ENCODE measurements around the gene MBNL3.

The MBNL3 gene

DNA sequence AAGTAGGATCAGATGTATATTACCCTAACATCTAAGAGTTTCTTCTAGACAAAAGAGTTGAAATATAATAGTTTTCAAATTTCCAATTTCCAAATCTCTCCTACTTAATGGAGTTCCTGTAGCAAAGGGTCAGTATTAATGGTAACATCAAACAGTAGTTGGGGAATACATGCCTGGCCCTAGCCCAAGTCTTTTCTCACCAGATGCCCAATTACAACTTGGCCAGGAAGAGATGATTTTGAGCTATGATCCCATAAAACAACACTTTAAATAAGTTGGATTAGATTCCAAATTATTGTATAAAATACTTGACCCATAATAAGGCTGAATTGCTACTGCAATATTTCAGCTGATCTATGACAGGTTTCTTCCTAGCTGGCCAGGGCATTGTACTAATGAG, 59.9 kb downstream of the MBNL3 start:
- H3K27ac ChIP-seq (ENCODE audit: low read depth, low read length): no peak overlapping the region
- no peaks in the 10 kb centered on the region for H3K27me3 ChIP-seq (ENCODE audit: low read length)
- H4K20me1 ChIP-seq (ENCODE audit: low read depth, low read length): no peaks in the 10 kb centered on the region
- no peaks in the 10 kb centered on the region for H3K79me2 ChIP-seq (ENCODE audit: insufficient read depth, low read length)
- no peak overlapping the region for H3K4me2 ChIP-seq (ENCODE audit: low read depth, low read length, poor library complexity, severe bottlenecking)
- no peak overlapping the region for H3K4me3 ChIP-seq (ENCODE audit: insufficient read depth, low read length, poor library complexity, severe bottlenecking)
- no peak overlapping the region for H2AFZ ChIP-seq (ENCODE audit: low read depth, low read length, severe bottlenecking)
- TF ChIP-seq EZH2phosphoT487 (conservative IDR thresholded peaks at IDR 0.05; ENCODE audit: low read length): no peak
- no peaks in the 10 kb centered on the region for H3K9me3 ChIP-seq (ENCODE audit: insufficient read depth, low read length)
- no peaks in the 10 kb centered on the region for H3K36me3 ChIP-seq (ENCODE audit: low read length)
- no peaks in the 10 kb centered on the region for H3F3A ChIP-seq (ENCODE audit: insufficient read depth)
- no peak overlapping the region for H3K9ac ChIP-seq (ENCODE audit: low read length)
- no peaks in the 10 kb centered on the region for H3K9me2 ChIP-seq (replicated peaks; ENCODE audit: insufficient read depth, low read length)

- Histone ChIP-seq H4K20me1 (ENCODE audit: low read depth, low read length) (no peaks in the 10 kb centered on the region), H3K9me2 (replicated peaks; ENCODE audit: insufficient read depth, low read length) (no peaks in the 10 kb centered on the region), H3K36me3 (ENCODE audit: low read length) (no peaks in the 10 kb centered on the region), H3K9me3 (ENCODE audit: insufficient read depth, low read length) (no peaks in the 10 kb centered on the region), H3K79me2 (ENCODE audit: insufficient read depth, low read length) (no peaks in the 10 kb centered on the region), H3K4me2 (ENCODE audit: low read depth, low read length, poor library complexity, severe bottlenecking) (no peak overlapping the region), H3F3A (ENCODE audit: insufficient read depth) (no peaks in the 10 kb centered on the region), H3K27ac (ENCODE audit: low read depth, low read length) (no peak overlapping the region), H3K9ac (ENCODE audit: low read length) (no peak overlapping the region), H3K27me3 (ENCODE audit: low read length) (no peaks in the 10 kb centered on the region), H2AFZ (ENCODE audit: low read depth, low read length, severe bottlenecking) (no peak overlapping the region), H3K4me3 (ENCODE audit: insufficient read depth, low read length, poor library complexity, severe bottlenecking) (no peak overlapping the region)
- TF ChIP-seq CTCF (IDR thresholded peaks at IDR 0.05; ENCODE audit: insufficient read depth, low read length, poor library complexity, severe bottlenecking): no peak
- no peak for TF ChIP-seq EZH2phosphoT487 (conservative IDR thresholded peaks at IDR 0.05; ENCODE audit: low read length)
Measured at GRCh38 chrX:132426695-132427281, 62.0 kb downstream of the MBNL3 start.

DNA sequence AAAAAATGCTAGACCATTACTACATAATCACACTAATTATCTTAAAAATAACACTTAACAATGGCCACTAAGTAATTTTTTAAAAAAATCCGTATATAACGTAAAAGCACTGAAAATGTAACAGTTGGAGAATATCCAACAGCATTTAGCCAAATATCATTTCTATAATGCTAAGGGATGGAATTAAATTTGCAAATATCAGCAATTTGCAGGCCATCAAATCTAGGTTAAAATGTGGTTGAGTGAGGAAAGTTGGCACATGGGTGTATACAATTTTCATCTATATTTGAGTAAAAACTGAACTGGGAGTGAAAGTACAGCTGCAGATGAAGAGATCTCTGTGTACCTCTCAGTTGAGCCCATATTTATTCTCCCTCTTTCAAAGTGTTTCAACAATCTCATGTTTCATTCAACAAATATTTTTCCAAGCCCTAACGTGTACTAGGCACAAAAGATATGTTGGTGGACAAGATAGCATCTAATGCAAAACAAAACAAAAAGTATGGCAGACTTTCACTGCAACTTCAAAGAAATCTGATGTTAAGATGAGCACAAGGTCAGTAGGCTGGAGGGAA, 63.0 kb downstream of the MBNL3 start:
- no peaks in the 10 kb centered on the region for H3K27me3 ChIP-seq (ENCODE audit: low read length)
- no peaks in the 10 kb centered on the region for H3F3A ChIP-seq (ENCODE audit: insufficient read depth)
- no peak overlapping the region for H3K4me3 ChIP-seq (ENCODE audit: insufficient read depth, low read length, poor library complexity, severe bottlenecking)
- H3K36me3 ChIP-seq (ENCODE audit: low read length): no peaks in the 10 kb centered on the region
- H3K9ac ChIP-seq (ENCODE audit: low read length): no peak overlapping the region
- H3K27ac ChIP-seq (ENCODE audit: low read depth, low read length): no peak overlapping the region
- H3K4me2 ChIP-seq (ENCODE audit: low read depth, low read length, poor library complexity, severe bottlenecking): no peak overlapping the region
- no peaks in the 10 kb centered on the region for H4K20me1 ChIP-seq (ENCODE audit: low read depth, low read length)
- H2AFZ ChIP-seq (ENCODE audit: low read depth, low read length, severe bottlenecking): no peak overlapping the region
- H3K9me3 ChIP-seq (ENCODE audit: insufficient read depth, low read length): no peaks in the 10 kb centered on the region
- TF ChIP-seq EZH2phosphoT487 (conservative IDR thresholded peaks at IDR 0.05; ENCODE audit: low read length) (no peak), CTCF (IDR thresholded peaks at IDR 0.05; ENCODE audit: insufficient read depth, low read length, poor library complexity, severe bottlenecking) (no peak)
- no peaks in the 10 kb centered on the region for H3K9me2 ChIP-seq (replicated peaks; ENCODE audit: insufficient read depth, low read length)
- no peaks in the 10 kb centered on the region for H3K79me2 ChIP-seq (ENCODE audit: insufficient read depth, low read length)

- Histone ChIP-seq H4K20me1 (ENCODE audit: low read depth, low read length) (no peaks in the 10 kb centered on the region), H3K36me3 (ENCODE audit: low read length) (no peaks in the 10 kb centered on the region), H3K79me2 (ENCODE audit: insufficient read depth, low read length) (no peaks in the 10 kb centered on the region), H3K9me3 (ENCODE audit: insufficient read depth, low read length) (no peaks in the 10 kb centered on the region), H3K9ac (ENCODE audit: low read length) (no peak overlapping the region), H2AFZ (ENCODE audit: low read depth, low read length, severe bottlenecking) (no peak overlapping the region), H3K27me3 (ENCODE audit: low read length) (no peaks in the 10 kb centered on the region), H3K9me2 (replicated peaks; ENCODE audit: insufficient read depth, low read length) (no peaks in the 10 kb centered on the region), H3F3A (ENCODE audit: insufficient read depth) (no peaks in the 10 kb centered on the region), H3K4me2 (ENCODE audit: low read depth, low read length, poor library complexity, severe bottlenecking) (no peak overlapping the region), H3K4me3 (ENCODE audit: insufficient read depth, low read length, poor library complexity, severe bottlenecking) (no peak overlapping the region), H3K27ac (ENCODE audit: low read depth, low read length) (no peak overlapping the region)
- TF ChIP-seq CTCF (IDR thresholded peaks at IDR 0.05; ENCODE audit: insufficient read depth, low read length, poor library complexity, severe bottlenecking): no peak
- TF ChIP-seq EZH2phosphoT487 (conservative IDR thresholded peaks at IDR 0.05; ENCODE audit: low read length): no peak
Measured at GRCh38 chrX:132423323-132423722, 65.5 kb downstream of the MBNL3 start.

Data from SU-DHL-6 (cell line).